A673 (cell line): ENCODE results near the gene BRINP2. TPM values are rescaled to one million over a fixed set of nuclear protein-coding genes. Genes with fewer than 3 reads are reported as not detected.

Source experiments
- BruUV-seq: library from RNA; stranded (reverse); fragments of 400-500 nt; replicated peaks from 2 replicates; lab custom pipeline; 2021; lab: Mats Ljungman, UMichigan
- CTCF ChIA-PET: fragments of 300-600 bp; sonication (Branson Sonifier 250); formaldehyde crosslinking; loops from one replicate; lab custom pipeline; 2022; ENCODE audit warnings: antibody characterized with exemption; lab: Charles Lee
- POLR2A ChIA-PET: fragments of 300-600 bp; sonication (Branson Sonifier 250); formaldehyde crosslinking; loops from one replicate; lab custom pipeline; 2022; ENCODE audit warnings: antibody characterized with exemption; ENCODE audit not compliant: low non-redundant PET; lab: Charles Lee
- DNase-seq: peaks from one replicate; pipeline ENCODE4 v3.0.0-alpha.2; 2015; ENCODE audit warnings: low spot score
- H3K27ac ChIP-seq: fragments of 200-600 bp; sonication (generic); 2 replicates; pipeline ENCODE4 v1.5.1; 2016; ENCODE audit warnings: mixed run types, low read depth, mild to moderate bottlenecking, mixed read lengths, antibody characterized with exemption, low read length; ENCODE audit not compliant: poor library complexity, severe bottlenecking
- H3K27me3 ChIP-seq: fragments of 200-600 bp; sonication (generic); replicated peaks from 2 replicates; pipeline ENCODE4 v1.6.1; 2017; ENCODE audit warnings: mixed run types, low read depth, mild to moderate bottlenecking, mixed read lengths, antibody characterized with exemption, low read length; ENCODE audit not compliant: insufficient read depth, poor library complexity
- H3K36me3 ChIP-seq: fragments of 200-600 bp; sonication (generic); 2 replicates; pipeline ENCODE4 v1.6.1; 2016; ENCODE audit warnings: mixed run types, mild to moderate bottlenecking, mixed read lengths, antibody characterized with exemption, low read length; ENCODE audit not compliant: insufficient read depth, poor library complexity, severe bottlenecking
- H3K4me1 ChIP-seq: fragments of 200-600 bp; sonication (generic); 2 replicates; pipeline ENCODE4 v1.6.1; 2017; ENCODE audit warnings: mixed run types, mild to moderate bottlenecking, mixed read lengths, antibody characterized with exemption, low read length; ENCODE audit not compliant: insufficient read depth, poor library complexity, severe bottlenecking
- H3K4me3 ChIP-seq: fragments of 200-600 bp; sonication (generic); 2 replicates; pipeline ENCODE4 v1.5.1; 2016; ENCODE audit warnings: low read depth, mixed run types, mild to moderate bottlenecking, mixed read lengths, low read length; ENCODE audit not compliant: poor library complexity, severe bottlenecking
- H3K9me3 ChIP-seq: fragments of 200-600 bp; sonication (generic); 2 replicates; pipeline ENCODE4 v1.6.1; 2016; ENCODE audit warnings: mixed run types, low read depth, mild to moderate bottlenecking, mixed read lengths, antibody characterized with exemption, low read length; ENCODE audit not compliant: poor library complexity, severe bottlenecking
- CTCF ChIP-seq: fragments of 300-800, 200-600 bp; sonication (generic); conservative IDR thresholded peaks from 2 replicates; pipeline ENCODE4 v1.5.1; 2017; ENCODE audit warnings: low read depth, mild to moderate bottlenecking, antibody characterized with exemption, low read length, moderate library complexity, mixed read lengths
- EZH2 ChIP-seq: fragments of 200-600 bp; sonication (generic); IDR thresholded peaks from 2 replicates; pipeline ENCODE4 v1.6.1; 2017; ENCODE audit warnings: borderline replicate concordance, low read depth, mild to moderate bottlenecking, mixed read lengths, antibody characterized with exemption, low read length; ENCODE audit not compliant: poor library complexity, severe bottlenecking
- intact Hi-C: fragments of 100-400 bp; cut with micrococcal nuclease; formaldehyde crosslinking; loops from one replicate; pipeline ENCODE4 v1.10.0; 2022; ENCODE audit not compliant: unreplicated experiment
- total RNA-seq: library from RNA; stranded (reverse); gene quantifications from 2 replicates; pipeline ENCODE4 v1.2.3, GENCODE V29; 2021

BRINP2 gene
- total RNA-seq, 1 experiment from 2014 or later, result 0.67 TPM

GRCh38 chr1:177135250-177135649 lies 35.5 kb upstream of the BRINP2 start:
- Histone ChIP-seq H3K9me3 (no peaks in the 10 kb centered on the region), H3K27me3 (no peaks in the 10 kb centered on the region), H3K27ac (no peak overlapping the region), H3K4me1 (no peaks in the 10 kb centered on the region), H3K36me3 (no peaks in the 10 kb centered on the region), H3K4me3 (no peak overlapping the region)
- intact Hi-C loops, result no loop called here
- CTCF ChIA-PET, result no interaction called here
- POLR2A ChIA-PET, result no interaction called here
- BruUV-seq, result no TSS peak
- no peak for TF ChIP-seq CTCF
- no peak for TF ChIP-seq EZH2
- DNase-seq, result no peak

- Histone ChIP-seq H3K4me1 (no peaks in the 10 kb centered on the region), H3K27ac (no peak overlapping the region), H3K9me3 (no peaks in the 10 kb centered on the region), H3K4me3 (no peak overlapping the region), H3K36me3 (no peaks in the 10 kb centered on the region), H3K27me3 (no peaks in the 10 kb centered on the region)
- no TSS peak for BruUV-seq
- no peak for DNase-seq
- POLR2A ChIA-PET, result no interaction called here
- TF ChIP-seq EZH2, result no peak
- TF ChIP-seq CTCF, result 0 out of 2 replicates have a peak, but pooled peaks have one; percentile 18
- CTCF ChIA-PET, result no interaction called here
- intact Hi-C loops, result no loop called here
Measured at GRCh38 chr1:177137814-177138213, 32.9 kb upstream of the BRINP2 start.

GRCh38 chr1:177138347-177138746 lies 32.4 kb upstream of the BRINP2 start:
- H3K36me3 ChIP-seq, result no peaks in the 10 kb centered on the region
- POLR2A ChIA-PET, result no interaction called here
- no peak for DNase-seq
- no peak overlapping the region for H3K4me3 ChIP-seq
- no peaks in the 10 kb centered on the region for H3K9me3 ChIP-seq
- no peak overlapping the region for H3K27ac ChIP-seq
- TF ChIP-seq CTCF (no peak), EZH2 (no peak)
- no peaks in the 10 kb centered on the region for H3K4me1 ChIP-seq
- intact Hi-C loops, result no loop called here
- H3K27me3 ChIP-seq, result no peaks in the 10 kb centered on the region
- CTCF ChIA-PET, result interaction anchor here (0.5 kb wide), 1 partner anchor 190 kb away, joined by 5 read pairs; no protein-coding TSS in a partner anchor
- BruUV-seq, result no TSS peak
